ENCODE results near the gene VSNL1.

The VSNL1 gene

GRCh38 chr2:17578466-17578928, 38.0 kb downstream of the VSNL1 start:
- no peaks in the 10 kb centered on the region for H3K36me3 ChIP-seq (replicated peaks)

GRCh38 chr2:17579605-17580318, 39.3 kb downstream of the VSNL1 start:
- in situ Hi-C loops (cut with HindIII; ENCODE audit: low pct_ligation_motif_present, low sequenced_read_pairs) = no loop called here
- Histone ChIP-seq H3K4me3 (ENCODE audit: low read depth, low read length) (no peak overlapping the region), H3K27ac (no peak overlapping the region), H3K36me3 (replicated peaks) (no peaks in the 10 kb centered on the region), H3K27me3 (replicated peaks) (no peaks in the 10 kb centered on the region)
- no peak for DNase-seq
- TF ChIP-seq, protein P1, sequence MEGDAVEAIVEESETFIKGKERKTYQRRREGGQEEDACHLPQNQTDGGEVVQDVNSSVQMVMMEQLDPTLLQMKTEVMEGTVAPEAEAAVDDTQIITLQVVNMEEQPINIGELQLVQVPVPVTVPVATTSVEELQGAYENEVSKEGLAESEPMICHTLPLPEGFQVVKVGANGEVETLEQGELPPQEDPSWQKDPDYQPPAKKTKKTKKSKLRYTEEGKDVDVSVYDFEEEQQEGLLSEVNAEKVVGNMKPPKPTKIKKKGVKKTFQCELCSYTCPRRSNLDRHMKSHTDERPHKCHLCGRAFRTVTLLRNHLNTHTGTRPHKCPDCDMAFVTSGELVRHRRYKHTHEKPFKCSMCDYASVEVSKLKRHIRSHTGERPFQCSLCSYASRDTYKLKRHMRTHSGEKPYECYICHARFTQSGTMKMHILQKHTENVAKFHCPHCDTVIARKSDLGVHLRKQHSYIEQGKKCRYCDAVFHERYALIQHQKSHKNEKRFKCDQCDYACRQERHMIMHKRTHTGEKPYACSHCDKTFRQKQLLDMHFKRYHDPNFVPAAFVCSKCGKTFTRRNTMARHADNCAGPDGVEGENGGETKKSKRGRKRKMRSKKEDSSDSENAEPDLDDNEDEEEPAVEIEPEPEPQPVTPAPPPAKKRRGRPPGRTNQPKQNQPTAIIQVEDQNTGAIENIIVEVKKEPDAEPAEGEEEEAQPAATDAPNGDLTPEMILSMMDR (IDR thresholded peaks at IDR 0.05; ENCODE audit: low read depth, low read length, missing control alignments) = no peak

More at GRCh38 chr2:17578466-17578928, 38.0 kb downstream of the VSNL1 start:
- Histone ChIP-seq H3K27ac (no peak overlapping the region), H3K4me3 (ENCODE audit: low read depth, low read length) (no peak overlapping the region), H3K27me3 (replicated peaks) (no peaks in the 10 kb centered on the region)
- DNase-seq = no peak
- in situ Hi-C loops (cut with HindIII; ENCODE audit: low pct_ligation_motif_present, low sequenced_read_pairs) = no loop called here
- TF ChIP-seq, protein P1 (IDR thresholded peaks at IDR 0.05; ENCODE audit: low read depth, low read length, missing control alignments) = no peak

DNA sequence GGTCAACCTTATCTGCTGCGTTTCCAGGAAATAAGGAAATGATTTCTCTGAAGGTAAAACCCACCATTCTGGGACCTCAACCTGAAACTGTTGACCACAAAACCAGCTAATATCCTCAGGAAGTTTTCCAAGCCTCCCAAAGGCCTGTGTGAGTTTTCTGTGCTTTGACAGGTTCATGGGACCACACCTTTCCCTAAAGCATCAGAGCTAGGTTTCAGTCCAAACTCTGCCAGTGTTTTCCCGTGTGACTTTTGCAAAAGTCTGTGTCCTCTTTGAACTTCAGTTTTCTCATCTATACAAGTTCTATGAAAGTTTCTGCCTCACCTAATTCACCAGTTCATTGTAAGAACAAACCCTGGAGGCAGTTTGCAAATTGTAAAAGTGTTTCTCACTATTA, 39.8 kb downstream of the VSNL1 start:
- DNase-seq = no peak
- TF ChIP-seq, protein P1 (IDR thresholded peaks at IDR 0.05; ENCODE audit: low read depth, low read length, missing control alignments) = no peak
- Histone ChIP-seq H3K4me3 (ENCODE audit: low read depth, low read length) (no peak overlapping the region), H3K27ac (no peak overlapping the region), H3K36me3 (replicated peaks) (no peaks in the 10 kb centered on the region), H3K27me3 (replicated peaks) (no peaks in the 10 kb centered on the region)
- in situ Hi-C loops (cut with HindIII; ENCODE audit: low pct_ligation_motif_present, low sequenced_read_pairs) = no loop called here

DNA sequence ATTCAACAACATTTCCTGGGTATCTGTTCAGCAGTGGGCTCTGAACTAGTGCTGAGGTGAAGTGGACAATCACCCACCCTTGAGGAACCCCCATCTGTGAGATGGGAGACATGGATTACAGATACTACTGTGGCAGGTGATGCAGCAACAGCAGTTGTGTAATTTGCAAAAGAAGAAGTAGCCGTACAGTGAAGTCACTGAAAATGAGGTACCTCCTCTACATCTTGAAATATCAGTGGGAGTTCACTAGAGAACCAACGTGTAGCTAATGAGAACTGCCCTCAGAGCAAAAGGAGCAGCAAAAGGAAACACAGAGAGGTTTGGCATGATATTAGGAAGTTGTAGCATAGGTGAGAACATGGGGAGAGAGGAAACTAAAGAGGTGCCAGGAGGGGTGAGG, 41.3 kb downstream of the VSNL1 start:
- Histone ChIP-seq H3K36me3 (replicated peaks) (no peaks in the 10 kb centered on the region), H3K27me3 (replicated peaks) (no peaks in the 10 kb centered on the region), H3K27ac (no peak overlapping the region), H3K4me3 (ENCODE audit: low read depth, low read length) (no peak overlapping the region)
- in situ Hi-C loops (cut with HindIII; ENCODE audit: low pct_ligation_motif_present, low sequenced_read_pairs) = no loop called here
- DNase-seq = no peak
- TF ChIP-seq, protein P1 (IDR thresholded peaks at IDR 0.05; ENCODE audit: low read depth, low read length, missing control alignments) = no peak

- Histone ChIP-seq H3K27me3 (replicated peaks) (no peaks in the 10 kb centered on the region), H3K27ac (no peak overlapping the region), H3K4me3 (ENCODE audit: low read depth, low read length) (no peak overlapping the region), H3K36me3 (replicated peaks) (no peaks in the 10 kb centered on the region)
- DNase-seq = peak; percentile 9
- in situ Hi-C loops (cut with HindIII; ENCODE audit: low pct_ligation_motif_present, low sequenced_read_pairs) = no loop called here
- TF ChIP-seq, protein P1 (IDR thresholded peaks at IDR 0.05; ENCODE audit: low read depth, low read length, missing control alignments) = no peak
These were observed 42.7 kb downstream of the VSNL1 start for GRCh38 chr2:17583166-17583565.

DNA sequence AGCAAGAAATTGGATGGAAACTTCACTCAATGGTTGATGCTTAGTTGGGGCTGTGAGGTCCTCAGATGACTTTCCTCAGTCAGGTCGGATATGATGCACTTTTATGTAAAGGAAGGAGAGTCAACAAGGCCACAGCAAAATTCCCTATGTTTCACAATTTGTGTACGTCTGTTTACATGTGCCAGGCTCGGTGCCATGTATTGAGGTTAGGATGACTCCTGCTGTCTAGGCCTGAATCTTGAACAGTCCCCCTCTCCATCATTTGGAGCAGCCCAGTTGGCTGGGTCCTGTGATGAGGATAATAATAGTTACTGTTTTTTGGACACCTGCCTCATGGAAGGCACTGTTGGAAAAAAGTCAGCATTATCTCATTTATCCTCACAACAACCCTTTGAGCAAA, 43.1 kb downstream of the VSNL1 start:
- no peak for DNase-seq
- Histone ChIP-seq H3K36me3 (replicated peaks) (no peaks in the 10 kb centered on the region), H3K27ac (no peak overlapping the region), H3K27me3 (replicated peaks) (no peaks in the 10 kb centered on the region), H3K4me3 (ENCODE audit: low read depth, low read length) (no peak overlapping the region)
- TF ChIP-seq, protein P1 (IDR thresholded peaks at IDR 0.05; ENCODE audit: low read depth, low read length, missing control alignments) = no peak
- in situ Hi-C loops (cut with HindIII; ENCODE audit: low pct_ligation_motif_present, low sequenced_read_pairs) = no loop called here

Data from brain microvascular endothelial cell (primary cell).